Panc1 (cell line): ENCODE data around the gene SLCO2B1.

Experiments used
- CTCF ChIP-seq: fragments of 450-650 bp; IDR thresholded peaks from 2 replicates; pipeline ENCODE4 v1.5.1; 2017; ENCODE audit warnings: mild to moderate bottlenecking
- POLR2AphosphoS5 ChIP-seq: IDR thresholded peaks from 2 replicates; pipeline ENCODE4 v1.6.1; 2012; ENCODE audit warnings: mild to moderate bottlenecking, low read depth, low read length, moderate library complexity
- REST ChIP-seq, 2 experiments: IDR thresholded peaks; 2 replicates each; pipeline ENCODE4 v1.6.1; 2011 to 2012; ENCODE audit warnings: low read depth in 2 of 2, control low read depth in 1 of 2, low read length in 1 of 2, mild to moderate bottlenecking in 1 of 2, moderate library complexity in 1 of 2; ENCODE audit not compliant: insufficient read depth in 1 of 2
- SIN3A ChIP-seq: IDR thresholded peaks from 2 replicates; pipeline ENCODE4 v1.6.1; 2012; ENCODE audit warnings: low read depth, mild to moderate bottlenecking, low read length, moderate library complexity, borderline replicate concordance; ENCODE audit not compliant: insufficient read depth
- TCF7L2 ChIP-seq: IDR thresholded peaks from 2 replicates; pipeline ENCODE4 v1.6.1; 2011; ENCODE audit warnings: mild to moderate bottlenecking, low read depth, low read length, inconsistent platforms

- no peak for TF ChIP-seq CTCF
- TF ChIP-seq TCF7L2: no peak
- TF ChIP-seq POLR2AphosphoS5: no peak
- no peak for TF ChIP-seq SIN3A
- TF ChIP-seq REST (IDR thresholded peaks at IDR 0.05; ENCODE audit: insufficient read depth in 1 of 2, low read depth in 2 of 2, low read length in 1 of 2): no peak
These were observed 52.2 kb downstream of the SLCO2B1 start for GRCh38 chr11:75203138-75203537.
